Left forelimb (tissue), 1 donor: ENCODE data around the gene MSRB3.
"Not testable (repeated sequence)": the region's sequence is repeated elsewhere in the genome, so short reads cannot be mapped to it uniquely, and the experiment has no call there.

Source experiments
- DNase-seq: peaks from one replicate; pipeline ENCODE4 v3.0.0-alpha.2; 2018; ENCODE audit warnings: low spot score

Gene MSRB3

DNA sequence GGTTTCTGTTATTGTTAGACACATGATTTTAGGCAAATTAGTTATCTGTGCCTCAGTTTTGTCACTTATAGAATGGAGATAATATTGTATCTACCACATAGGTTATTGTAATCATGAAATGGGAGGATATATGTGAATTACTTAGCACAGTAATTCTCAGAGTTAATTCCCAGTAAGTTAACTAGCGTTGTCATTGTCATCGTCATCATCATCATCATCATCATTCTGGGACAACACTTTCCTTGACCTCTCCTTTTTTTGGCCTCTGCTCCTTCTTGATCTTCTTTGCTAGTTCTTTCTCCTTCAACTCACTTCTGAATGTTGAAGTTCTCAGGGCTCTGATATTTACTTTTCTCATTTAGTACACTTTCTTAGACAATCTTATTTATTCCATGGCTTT, 13.8 kb downstream of the MSRB3 start:
- DNase-seq = no peak

DNA sequence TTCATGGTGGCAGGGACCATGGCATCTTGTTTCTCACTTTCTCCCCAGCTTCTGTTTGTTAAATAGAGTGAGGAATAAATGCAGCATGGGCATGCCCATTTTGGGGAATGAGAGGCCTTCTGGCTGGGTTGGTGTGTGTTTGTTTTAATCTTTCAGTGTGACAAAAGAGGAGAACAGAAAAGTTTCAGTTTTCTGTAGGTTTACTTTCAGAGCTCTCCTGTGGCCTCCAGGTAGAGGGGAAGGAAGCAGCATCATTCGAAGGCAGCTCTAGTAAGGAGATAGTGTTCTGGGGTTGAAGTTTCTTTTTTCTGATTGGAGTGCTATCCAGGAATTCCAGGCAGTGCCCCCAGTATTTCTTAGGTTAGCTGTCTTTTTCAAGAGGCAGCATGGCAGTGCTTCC, 15.3 kb downstream of the MSRB3 start:
- no peak for DNase-seq

DNA sequence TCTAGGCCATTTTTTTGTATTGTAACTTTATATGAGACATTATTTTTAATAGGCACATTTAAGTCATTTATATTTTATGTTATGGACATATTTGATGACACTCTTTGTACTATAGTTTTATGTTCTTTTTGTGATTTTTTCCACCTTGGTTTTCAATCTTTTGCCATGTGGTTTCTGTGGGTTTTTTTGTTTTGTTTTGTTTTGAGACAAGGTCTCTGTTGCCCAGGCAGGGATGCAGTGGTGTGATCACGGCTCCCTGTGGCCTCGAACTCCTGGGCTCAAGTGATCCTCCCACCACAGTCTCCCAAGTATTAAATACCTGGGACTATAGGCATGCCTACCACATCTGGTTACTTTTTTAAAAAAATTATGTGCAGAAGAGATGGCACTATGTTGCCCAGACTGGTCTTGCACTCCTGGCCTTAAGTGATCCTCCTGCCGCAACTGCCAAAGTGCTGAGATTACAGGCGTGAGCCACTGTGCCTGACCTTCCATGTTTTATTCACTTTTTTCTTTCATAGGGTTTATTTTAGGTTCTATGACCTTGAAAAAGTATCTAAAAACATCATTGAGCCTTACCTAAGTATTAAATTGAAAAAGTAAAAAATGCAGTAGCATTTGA, 16.3 kb downstream of the MSRB3 start:
- no peak for DNase-seq

DNA sequence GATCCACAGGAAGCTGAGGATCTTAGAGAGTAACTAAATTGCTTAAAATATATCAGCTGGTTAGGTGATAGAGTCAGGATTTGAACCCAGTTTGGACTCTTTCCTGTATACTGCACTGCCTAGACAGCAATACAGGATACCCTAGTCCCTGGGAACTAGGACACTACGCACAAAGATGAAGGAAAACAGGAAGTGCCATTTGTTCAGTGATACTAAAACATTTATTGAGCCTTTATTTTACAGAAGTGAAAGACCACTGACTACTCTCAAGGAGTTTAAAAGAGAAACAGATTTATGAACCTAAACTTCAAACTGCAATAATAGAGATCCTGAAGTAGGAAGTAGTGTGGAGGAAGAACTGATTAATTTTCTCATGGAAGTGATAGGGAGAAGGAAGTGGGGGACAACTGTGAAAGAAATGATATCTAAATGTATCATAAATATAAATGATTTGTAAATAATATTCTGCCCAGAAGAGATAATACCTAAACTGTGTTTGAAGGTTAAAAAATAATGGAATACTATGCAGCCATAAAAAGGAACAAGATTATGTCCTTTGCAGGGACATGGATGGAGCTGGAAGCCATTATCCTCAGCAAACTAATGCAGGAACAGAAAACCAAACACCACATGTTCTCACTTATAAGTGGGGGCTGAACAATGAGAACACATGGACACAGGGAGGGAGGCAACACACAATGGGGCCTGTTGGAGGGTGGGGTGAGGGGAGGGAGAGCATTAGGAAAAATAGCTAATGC, 18.2 kb downstream of the MSRB3 start:
- no peak for DNase-seq

DNA sequence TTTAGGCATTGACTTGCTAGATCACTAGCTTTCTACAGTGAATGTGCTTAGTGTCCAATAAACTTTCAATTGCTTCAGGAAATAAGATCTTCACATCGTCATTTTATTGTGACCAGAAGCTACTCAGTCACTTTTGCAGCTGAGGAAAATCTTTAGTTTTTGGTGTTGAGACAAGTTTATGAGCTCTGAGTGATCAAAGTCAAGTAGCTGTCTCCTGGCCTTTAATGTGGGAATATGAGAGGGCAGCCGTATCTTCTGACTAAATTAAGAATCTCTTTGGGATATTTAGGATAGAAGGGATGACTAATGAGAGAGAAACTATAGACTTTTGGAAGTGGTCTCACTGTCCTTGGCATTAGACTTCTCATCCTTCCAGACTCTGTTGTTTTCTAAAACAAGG, 21.6 kb downstream of the MSRB3 start:
- DNase-seq = no peak

DNA sequence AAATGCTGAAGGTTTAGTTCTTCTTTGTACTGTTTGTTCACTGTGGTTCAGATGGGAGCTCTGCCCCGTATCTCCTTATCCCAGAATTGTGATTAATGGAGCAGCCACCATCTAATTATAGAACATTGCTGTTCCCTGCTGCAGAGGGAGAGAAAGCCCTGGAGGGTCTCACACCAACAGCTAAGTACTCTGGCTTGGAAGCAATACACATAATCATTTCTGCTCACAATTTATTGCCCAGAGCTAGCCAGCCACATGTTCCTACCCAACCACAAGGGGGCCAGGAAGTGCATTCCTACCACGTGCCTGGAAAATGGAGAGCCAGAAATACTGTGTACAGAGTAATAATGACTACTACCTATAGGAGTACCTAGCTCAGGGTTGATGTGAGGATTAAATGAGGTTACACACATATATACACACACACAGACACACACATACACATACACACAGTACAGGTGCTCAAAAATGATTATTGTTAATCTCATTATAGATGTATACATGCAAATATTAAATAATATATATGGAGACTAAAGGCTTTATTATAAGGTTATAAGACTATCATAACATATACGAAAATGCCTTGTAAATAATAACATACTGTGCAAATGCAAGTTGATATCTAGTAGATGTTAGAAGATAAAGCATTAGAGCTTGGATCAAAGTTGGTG, 22.3 kb downstream of the MSRB3 start:
- DNase-seq = no peak

DNA sequence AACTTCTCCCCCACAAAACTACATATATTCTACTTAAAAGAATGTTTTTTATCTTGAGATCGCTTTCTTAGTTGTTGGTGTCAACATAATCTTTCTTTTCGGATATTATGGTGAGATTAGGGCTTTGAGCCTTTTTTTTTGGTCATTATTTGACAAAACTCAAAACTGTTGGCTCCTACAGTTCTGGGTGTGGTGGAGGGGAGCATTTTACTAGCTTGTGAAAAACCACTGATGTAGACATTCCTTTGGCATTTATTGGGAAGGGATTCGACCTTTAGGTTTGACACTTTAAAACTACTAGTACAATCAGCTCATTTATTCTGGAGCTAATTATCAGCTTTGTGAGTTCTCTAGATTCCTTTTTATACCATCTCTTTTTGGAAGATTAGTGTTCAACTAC, 24.4 kb downstream of the MSRB3 start:
- no peak for DNase-seq

DNA sequence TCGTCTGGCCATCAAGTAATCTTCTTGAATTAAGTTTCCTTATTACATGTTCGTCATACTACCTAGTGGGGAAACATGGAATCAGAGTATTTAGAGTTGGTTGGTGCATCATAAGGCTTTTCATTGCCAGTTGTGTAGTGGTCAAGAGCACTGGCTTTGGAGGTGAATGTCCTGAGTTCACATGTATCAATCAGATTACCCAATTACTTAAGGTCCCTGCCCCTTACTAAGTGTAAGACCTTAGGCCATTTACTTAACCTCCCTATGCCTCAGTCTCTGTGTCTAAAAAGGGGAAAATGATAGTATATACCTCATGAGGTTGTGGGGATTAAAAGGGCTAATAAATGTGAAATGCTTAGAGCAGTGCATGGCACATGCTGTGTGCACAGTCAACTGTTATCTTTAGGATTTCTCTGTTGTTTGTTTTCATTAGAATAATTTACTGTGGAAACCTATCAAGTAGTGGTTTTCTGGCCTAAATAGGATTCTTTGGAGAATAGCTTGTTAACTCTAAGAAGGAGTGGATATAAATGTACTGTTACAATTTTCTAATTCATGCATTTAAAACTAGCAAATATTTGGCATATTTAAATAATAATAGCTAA, 27.0 kb downstream of the MSRB3 start:
- DNase-seq = no peak

DNA sequence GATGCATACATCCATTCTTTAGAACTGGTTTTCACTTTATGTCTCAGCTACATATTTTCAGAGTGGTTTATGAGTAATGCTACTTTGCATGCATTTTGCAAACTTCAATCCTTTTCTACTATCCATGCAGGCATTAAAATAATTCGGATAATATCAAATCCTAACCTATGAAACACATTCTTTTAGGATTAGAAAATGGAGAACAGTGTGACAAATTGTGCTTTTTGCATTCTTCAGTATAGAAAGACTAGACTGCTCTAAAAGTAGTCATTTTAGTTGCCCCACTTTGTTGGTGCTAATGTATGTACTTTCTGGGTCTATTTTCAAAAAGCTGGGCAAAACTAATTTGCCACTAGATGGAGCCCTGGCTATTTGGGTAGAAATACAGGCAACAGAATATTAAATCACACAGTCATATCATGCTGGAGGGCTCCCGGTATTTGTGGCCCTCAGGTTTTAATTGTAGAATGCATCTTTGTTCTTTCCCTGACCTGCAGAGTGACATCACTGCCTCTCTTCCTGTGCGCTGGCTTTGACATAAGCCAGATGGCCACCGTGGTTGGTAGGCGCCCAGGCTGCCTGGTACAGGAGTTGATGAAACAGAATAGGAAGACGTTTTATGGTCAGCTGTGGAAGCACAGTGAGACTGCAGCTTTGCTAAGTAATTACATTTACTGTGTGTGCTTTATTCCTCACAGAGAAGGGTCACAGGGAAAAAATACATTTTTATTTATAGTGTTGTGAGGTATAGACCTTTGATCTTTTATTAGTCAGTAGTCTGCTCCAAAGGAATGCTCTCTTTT, 28.1 kb downstream of the MSRB3 start:
- no peak for DNase-seq

DNA sequence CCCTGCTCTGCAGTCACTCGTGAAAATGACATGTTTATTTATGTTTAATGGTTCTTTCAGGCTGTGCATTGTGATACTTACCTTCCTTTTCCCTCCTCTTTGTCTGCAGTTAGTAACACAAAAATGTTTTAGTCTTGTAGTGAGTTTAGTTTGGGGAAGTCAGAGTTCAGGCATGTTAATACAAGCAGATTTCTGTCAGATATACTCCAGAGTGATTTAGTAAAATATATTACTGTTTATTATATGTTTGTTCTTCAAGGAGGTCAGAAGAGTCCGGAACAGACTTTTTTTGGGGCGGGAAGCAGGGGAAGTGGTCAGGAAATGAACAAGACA, 28.7 kb downstream of the MSRB3 start:
- no peak for DNase-seq

DNA sequence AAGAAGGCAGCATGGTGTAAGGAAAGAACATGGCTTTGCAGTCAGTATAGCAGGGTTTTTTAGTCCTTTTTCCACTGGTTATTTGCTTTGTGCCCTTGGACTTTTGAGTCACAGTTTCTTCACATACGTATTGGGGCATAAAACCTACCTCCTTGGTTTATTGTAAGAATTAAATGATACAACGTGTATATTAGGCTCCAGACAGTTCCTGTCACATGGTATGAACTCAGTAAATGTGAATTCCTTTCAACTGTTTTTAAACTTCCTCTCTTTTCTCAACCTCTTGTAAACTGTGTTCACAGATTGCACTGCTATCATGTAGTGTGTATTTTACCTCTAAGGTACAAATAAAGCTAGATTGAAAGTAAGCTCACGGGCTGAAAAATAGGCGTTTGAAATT, 29.5 kb downstream of the MSRB3 start:
- DNase-seq = no peak

DNA sequence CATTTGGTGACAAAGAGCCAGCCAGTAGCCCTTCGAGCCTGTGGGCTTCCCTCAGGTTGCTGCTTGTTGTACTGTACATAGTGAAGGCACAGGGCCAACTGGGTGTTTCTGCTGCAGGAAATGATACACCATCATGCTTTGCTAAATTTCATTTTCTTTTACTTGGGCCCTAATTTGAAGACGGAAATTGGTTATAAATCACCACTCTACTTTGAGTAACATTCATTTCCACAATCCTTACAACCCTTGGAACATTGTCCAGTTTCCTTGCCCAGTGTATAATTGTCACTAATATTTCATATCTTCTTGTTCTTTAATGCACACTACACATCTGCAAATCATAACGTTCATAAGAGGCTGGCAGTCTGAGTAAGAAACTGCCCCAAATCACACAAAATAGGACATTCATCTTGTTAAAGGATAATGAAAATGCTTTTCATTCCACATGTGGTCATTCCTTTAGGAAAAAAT, 30.2 kb downstream of the MSRB3 start:
- no peak for DNase-seq

DNA sequence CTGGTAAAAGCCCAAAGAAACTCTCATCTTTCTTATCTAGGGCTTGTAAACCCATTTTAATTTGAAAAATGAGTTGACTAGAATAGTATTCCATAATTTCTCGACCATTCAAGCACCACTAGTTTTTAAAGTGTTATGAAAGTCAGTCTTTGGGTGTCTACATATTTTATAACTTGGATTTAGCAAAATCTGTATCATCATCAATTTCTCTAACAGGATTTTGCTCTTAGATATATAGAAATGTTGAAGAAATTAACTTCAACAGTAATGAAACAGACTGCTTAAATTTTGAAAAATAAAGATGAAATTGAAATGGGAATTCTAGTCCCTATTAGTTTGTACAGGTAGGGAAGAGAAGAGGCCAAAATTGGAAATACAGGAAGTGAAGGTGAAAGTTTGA, 32.8 kb downstream of the MSRB3 start:
- DNase-seq = no peak

DNA sequence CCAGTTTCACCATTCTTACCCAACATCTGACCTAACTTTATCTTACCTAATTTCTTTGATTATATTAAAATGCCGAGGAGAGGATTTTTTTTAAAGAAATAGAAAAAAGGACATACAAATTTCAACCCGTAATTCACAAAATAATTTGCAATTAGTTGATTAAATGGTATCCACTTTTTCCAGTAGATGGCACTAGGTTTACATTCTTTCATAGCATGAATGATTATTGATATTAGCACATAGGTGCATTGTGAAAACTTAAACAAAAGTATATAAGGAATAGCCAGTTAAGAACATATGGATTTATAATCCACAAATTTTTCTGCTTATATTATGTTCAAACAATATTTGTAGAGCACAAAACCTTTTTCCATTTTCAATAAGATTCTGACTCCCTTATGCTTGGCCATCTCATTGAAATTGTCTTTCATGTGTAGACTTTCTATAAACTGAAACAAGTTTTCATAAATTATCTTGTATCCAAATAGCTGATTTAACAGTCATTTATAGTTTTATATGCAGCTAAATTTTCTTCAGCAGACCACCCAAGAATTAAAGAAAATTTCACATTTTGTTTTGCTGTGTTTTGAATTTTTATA, 35.3 kb downstream of the MSRB3 start:
- no peak for DNase-seq

DNA sequence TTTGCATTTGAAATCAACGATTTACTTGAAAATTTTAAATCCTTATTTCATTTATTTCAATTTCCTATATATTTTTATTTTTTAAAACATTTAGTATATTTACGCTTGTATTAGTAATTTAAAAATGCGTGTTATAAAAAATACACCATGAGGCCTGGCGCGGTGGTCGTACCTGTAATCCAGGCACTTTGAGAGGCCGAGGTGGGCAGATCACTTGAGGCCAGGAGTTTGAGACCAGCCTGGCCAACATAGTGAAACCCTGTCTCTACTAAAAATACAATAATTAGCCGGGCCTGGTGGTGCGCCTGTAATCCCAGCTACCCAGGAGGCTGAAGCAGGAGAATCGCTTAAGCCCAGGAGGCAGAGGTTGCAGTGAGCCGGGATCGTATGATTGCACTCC, 36.8 kb downstream of the MSRB3 start:
- not testable (repeated sequence) for DNase-seq

DNA sequence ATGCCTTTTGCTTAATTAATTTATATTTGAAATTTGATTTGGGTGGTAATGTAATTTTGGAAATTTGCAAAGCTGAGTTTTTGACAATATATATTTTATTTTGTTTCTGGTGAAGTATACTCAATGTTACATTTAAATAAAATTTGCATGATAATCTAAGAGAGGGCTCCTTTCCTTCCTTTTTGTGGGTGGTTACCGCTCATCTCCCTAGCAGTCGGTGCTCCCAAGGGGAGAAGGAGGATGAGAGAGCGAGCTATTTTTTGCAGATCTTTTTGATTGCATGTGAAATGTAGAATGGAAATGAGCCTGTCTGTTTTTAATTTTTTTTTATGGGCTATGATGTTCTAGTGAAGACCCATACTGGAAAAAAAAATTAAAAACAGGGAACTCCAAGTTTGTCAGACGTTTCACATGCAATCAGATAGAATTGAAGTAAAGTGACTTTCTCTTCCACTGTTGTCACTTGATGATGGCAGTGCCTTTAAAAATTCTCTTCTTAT, 39.8 kb downstream of the MSRB3 start:
- DNase-seq = no peak

DNA sequence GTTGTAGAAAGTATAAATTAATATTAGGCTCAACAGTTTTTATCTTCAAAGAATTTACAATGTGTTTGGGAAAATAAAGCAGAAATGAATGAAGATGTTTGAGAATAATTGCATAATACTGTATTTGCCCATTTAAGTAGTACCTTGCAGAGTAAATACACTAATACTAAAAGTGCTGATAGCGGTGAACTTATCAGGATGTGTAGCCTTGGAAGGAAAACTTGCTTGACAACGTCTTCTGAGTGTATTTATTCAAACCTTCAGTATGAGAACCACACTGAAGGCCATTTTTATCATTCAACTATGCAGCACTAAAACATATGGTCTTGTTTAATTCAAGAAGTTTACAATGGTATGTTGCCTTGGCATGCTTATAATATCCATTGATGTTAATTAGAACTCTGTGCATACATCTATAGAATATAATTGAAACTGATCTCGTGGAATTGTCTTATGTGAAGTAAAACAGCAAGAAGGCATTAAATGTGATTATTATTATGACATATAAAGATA, 41.3 kb downstream of the MSRB3 start:
- no peak for DNase-seq

DNA sequence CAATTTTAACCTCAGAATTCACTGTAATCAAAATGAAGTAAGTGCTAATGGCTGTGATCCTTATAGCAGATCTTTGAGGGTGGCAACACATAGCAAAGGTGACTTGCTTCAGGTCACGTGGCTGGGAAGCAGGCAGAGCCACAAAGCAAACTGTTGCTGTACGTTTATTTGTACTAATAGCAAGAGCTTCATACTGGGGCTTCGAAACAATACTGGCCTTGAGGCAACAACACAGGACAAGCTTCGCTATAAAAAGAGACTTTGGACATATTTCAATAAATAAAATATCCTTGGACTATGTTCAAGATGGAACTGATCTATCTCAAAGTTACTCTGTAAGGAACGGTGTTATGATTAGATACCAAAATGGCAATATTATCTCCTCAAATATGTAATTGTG, 44.6 kb downstream of the MSRB3 start:
- no peak for DNase-seq

DNA sequence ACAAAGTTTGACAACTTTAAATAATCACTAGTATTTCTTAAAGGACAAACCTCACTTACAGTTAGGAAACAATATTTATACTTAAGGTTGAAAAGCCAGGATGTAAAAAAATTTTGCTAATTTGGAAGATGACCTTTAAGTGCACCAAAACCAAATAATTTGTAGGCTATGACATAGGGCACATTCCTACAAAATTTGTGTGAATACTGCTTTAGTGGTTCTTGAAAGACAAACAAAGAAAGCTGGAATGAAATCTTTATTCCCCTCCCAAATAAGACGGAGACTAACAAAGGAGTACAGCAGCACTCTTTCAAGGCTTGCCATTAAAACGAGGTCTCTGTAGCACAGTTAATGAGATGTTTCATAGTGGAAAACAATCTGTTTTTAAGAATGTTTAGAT, 45.6 kb downstream of the MSRB3 start:
- DNase-seq = no peak

DNA sequence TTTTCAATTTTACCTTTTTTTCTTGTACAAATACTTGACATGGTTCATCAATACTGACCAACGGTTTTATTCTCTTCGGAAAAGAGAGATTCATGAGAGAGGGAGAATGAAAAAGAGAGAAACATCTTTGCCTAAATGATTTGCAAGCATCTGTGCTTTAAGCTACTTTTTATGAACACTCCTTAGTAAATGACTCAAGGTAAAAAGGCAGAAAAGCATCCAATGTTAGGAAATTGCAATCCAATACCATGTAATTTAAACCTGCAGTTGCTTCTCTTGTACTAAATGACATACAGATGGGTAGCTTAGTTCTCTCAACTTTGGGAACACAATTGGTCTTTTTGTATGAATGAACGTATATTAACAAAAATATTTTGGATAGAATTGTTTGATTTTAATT, 46.1 kb downstream of the MSRB3 start:
- no peak for DNase-seq

DNA sequence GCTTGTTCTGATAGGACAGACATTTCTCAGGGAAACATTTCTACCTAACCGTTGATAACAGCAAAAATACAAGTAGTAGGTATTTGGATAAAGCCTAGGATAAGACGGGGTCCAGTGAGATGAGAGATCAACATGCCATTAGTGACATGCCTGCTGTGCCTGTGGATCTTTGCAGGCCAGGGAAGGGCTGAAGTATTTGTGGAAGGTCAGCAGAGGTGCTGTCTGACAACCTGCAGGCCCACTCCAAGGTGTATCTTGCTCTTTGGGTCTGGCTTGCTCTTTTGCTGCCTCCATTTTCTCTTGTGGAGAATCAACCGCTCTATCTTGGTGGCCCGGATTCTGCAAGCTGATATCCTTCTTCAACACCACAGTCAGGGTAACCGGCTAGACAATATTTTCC, 46.7 kb downstream of the MSRB3 start:
- no peak for DNase-seq
